CD4-positive, alpha-beta T cell treated with Interleukin-12 subunit alpha and Interleukin-12 subunit beta, for 1 hour (primary cell): ENCODE results near the gene SORCS2.

Experiments
- DNase-seq: peaks from one replicate; pipeline ENCODE4 v3.0.0-alpha.2; 2020

SORCS2 gene

GRCh38 chr4:7248857-7249256, 56.5 kb downstream of the SORCS2 start:
- no peak for DNase-seq

DNA sequence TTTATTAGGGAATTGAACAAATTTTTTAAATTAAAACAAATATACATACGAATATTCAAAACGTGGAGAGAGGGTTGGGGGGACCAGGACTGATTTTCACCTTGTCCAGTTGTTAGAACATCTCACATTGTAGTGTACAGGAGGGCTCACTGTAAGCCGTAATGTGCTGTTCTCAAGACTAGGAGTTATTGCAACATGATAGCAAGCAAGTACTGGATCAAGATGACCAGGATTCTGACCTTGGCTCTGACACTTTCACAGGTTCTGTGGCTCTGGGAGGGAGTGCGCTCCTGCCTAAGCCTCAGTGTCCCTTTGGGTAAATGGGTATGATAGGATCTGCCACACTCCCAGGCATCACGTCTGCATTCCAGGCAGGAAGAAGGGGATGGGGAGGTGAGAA, 59.0 kb downstream of the SORCS2 start:
- DNase-seq = no peak

GRCh38 chr4:7252051-7252450, 59.7 kb downstream of the SORCS2 start:
- no peak for DNase-seq

GRCh38 chr4:7252510-7253340, 60.4 kb downstream of the SORCS2 start:
- no peak for DNase-seq

DNA sequence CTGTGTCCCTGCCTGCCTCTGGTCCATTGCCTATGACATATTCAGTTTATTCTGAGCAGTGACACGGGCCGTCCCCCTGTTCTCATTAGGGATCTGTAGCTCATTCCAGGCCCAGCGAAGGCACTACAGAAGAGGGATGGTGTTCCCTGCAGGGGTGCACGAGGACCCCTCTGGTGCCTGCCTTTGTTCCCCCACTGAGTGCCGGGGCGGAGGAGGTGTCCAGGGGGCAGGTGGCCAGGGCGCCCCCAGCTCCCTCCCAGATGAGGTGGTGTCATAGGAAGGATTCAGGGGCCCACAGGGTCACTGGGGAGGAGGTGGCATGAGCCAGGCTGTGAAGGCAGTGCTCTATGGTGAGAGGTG, 61.0 kb downstream of the SORCS2 start:
- DNase-seq = no peak

DNA sequence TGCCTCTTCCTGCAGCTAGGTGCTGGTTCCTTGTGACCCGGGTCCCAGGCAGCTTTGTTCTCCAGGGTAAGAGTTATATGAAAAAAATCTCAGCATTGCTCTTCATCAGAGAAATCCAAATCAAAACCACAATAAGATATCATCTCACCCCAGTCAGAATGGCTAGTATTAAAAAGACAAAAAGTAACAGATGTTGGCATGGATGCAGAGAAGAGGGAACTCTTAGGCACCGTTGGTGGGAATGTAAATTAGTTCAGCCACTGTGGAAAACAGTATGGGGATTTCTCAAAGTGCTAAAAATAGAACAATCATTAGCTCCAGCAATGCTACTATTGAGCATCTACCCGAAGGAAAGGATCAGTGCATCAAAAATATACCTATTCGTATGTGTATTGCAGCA, 61.5 kb downstream of the SORCS2 start:
- no peak for DNase-seq

DNA sequence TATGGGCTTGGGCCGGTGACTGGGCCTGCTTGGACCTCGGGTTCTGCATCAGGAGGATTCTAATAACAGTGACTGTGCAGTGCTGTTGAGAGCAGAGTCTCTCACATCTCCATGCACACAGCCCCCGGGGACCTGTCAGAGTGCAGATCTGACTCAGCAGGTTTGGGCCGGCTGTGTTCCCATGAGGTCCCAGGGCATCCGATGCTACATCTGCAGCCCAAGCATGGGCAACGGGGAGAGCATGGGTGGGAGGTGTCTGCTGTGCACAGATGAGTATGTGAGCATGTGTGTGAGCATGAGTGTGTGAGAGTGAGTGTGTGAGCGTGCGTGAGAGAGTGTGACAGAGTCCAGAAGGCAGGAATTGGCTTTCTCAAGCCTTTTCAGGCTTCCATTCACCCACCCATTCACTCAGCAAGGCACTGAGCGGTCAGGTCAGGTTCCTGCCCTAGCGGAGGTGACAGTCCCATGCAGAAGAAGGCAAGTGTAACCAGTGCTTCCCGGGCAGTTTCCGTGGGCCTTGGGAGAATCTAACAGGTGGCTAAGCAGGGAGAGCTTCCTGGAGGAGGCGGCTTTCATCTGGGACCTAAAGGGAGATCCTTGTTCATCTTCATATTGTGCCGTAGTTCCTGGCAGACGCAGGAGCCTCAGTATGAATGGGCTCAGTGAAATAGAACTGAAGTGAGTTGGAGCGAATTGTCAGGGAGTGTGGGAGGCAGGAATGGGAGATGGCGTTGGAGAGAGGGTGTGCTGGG, 62.6 kb downstream of the SORCS2 start:
- no peak for DNase-seq

- DNase-seq = no peak
These were observed 63.1 kb downstream of the SORCS2 start for GRCh38 chr4:7255488-7255881.

GRCh38 chr4:7255996-7256395, 63.7 kb downstream of the SORCS2 start:
- no peak for DNase-seq

- DNase-seq = no peak
These were observed 64.9 kb downstream of the SORCS2 start for GRCh38 chr4:7256984-7257810.

- DNase-seq = no peak
These were observed 66.7 kb downstream of the SORCS2 start for GRCh38 chr4:7259039-7259438.

DNA sequence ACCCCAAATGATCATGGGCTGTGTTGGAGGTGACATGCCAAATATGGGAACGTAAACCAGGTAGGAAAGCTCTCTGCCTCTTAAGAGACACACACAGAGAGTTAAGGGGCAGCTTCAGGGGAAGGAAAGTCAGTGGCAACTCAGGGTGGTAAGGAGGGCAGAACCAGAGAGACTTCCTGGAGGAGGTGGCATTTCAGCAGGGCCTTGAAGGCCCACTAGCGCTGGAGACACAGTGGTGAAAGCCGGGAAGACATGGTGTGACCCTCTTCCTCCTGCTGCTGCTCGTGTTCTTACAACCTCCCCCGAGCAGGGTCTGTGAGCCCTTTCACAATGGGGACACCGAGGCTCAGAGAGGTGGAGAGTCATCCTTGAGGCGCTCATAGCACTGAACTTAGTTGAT, 68.2 kb downstream of the SORCS2 start:
- no peak for DNase-seq

DNA sequence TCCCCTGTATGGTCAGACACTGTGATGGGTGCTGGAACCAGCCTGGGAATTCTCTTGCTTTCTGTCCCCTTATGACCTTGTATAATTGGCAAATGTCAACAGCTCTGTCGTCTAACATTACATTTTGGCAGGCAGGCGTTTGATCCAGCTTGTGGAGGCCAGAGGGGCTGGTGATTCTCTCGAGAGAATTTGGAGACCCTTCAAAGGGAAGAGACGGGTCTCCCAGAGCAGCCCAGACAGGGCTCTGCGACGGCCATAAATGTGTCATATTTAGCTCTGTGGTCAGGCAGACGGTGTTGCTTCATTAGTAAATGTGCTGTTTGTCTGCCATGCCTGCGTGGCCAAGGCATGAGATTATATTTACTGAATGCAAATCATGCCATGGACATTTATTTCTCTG, 68.7 kb downstream of the SORCS2 start:
- no peak for DNase-seq

- DNase-seq = no peak
These were observed 69.2 kb downstream of the SORCS2 start for GRCh38 chr4:7261536-7261935.

DNA sequence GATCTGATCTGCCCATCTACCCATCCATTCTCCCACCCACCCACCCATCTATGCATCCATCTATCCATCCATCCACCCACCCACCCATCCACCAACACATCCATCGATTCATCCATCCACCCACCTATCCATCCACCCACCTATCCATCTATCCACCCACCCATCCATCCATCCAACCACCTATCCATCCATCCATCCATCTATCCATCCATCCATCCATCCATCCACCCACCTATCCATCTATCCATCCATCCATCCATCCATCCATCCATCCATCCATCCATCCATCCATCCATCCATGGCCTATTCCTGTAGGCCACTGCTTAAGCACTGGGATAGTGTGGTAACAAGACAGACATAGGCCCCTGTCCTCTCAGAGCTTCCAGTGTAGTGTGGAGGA, 69.8 kb downstream of the SORCS2 start:
- DNase-seq = no peak

DNA sequence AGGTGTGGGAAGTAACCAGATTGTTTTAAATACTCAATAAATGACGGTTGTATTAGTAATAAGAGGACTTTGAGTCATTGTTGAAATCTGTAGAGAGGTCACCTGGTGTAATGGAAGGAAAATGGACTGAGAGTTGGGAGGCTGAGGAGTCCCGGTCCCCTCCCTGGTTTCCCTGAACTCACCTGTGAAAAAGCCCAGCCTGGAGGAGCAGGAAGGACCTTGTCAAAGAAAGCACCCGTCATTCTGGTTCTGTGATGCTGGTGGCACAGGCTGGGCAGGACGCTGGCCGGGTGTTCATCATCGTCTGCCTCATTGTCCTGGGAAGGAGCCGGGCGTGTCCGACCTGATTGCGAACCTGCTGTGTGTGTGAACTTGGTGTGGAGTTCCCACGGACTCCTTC, 70.8 kb downstream of the SORCS2 start:
- no peak for DNase-seq

- DNase-seq = no peak
These were observed 72.4 kb downstream of the SORCS2 start for GRCh38 chr4:7264694-7265093.

- no peak for DNase-seq
These were observed 74.4 kb downstream of the SORCS2 start for GRCh38 chr4:7266525-7267292.

DNA sequence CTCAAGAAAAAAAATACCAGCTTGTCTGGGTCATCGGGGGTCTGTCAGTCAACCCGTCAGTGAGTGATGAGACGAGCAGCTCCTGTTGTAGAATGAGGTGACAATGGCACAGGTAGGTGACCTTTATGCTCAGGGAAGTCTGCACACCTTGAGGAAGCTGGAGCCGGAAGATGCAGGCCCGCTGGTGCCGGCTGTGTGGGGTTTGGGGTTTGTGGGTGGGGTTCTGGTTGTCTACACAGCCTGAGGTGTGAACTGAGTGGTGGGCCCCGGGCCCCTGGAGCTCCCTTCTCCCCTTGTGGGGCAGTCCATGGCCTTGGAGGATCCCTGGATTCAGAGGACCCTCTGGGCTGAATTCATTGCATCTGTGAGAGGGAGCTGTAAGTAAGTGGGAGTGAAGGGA, 75.5 kb downstream of the SORCS2 start:
- no peak for DNase-seq

- DNase-seq = no peak
These were observed 76.6 kb downstream of the SORCS2 start for GRCh38 chr4:7268941-7269340.

DNA sequence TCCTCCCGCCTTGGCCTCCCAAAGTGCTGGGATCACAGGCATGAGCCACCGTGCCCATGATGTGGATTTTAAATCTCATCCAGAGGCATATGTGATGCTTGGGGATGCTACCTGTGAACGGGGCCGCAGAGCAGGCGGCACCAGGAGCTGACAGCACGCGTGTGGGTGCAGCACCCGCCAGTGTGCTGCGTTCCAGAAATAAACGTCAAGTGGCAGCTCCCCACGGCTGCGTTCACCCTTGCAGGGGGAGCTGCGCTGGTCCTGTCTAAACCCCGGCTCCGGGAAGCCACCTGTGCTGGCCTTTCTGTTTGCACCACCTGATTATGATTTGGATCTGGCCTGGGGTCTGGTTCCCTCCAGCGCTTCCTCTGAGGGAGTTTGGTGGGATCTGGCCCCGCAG, 77.8 kb downstream of the SORCS2 start:
- no peak for DNase-seq

- DNase-seq = no peak
These were observed 80.1 kb downstream of the SORCS2 start for GRCh38 chr4:7272404-7272803.

GRCh38 chr4:7273738-7274297, 81.5 kb downstream of the SORCS2 start:
- no peak for DNase-seq
